DMS114 treated with DMSO at 0.1 percent for 48 hours (cell line): ENCODE measurements around the gene NODAL.

ENCODE experiments used
- DNase-seq: peaks from one replicate; lab custom pipeline; 2025; ENCODE audit not compliant: unreplicated experiment; lab: John Stamatoyannopoulos, UW

The NODAL gene

GRCh38 chr10:70433581-70434280 lies 7.8 kb downstream of the NODAL start:
- DNase-seq, result no peak

GRCh38 chr10:70432561-70433263 lies 8.8 kb downstream of the NODAL start:
- no peak for DNase-seq

GRCh38 chr10:70432101-70432500 lies 9.4 kb downstream of the NODAL start:
- DNase-seq, result no peak

DNA sequence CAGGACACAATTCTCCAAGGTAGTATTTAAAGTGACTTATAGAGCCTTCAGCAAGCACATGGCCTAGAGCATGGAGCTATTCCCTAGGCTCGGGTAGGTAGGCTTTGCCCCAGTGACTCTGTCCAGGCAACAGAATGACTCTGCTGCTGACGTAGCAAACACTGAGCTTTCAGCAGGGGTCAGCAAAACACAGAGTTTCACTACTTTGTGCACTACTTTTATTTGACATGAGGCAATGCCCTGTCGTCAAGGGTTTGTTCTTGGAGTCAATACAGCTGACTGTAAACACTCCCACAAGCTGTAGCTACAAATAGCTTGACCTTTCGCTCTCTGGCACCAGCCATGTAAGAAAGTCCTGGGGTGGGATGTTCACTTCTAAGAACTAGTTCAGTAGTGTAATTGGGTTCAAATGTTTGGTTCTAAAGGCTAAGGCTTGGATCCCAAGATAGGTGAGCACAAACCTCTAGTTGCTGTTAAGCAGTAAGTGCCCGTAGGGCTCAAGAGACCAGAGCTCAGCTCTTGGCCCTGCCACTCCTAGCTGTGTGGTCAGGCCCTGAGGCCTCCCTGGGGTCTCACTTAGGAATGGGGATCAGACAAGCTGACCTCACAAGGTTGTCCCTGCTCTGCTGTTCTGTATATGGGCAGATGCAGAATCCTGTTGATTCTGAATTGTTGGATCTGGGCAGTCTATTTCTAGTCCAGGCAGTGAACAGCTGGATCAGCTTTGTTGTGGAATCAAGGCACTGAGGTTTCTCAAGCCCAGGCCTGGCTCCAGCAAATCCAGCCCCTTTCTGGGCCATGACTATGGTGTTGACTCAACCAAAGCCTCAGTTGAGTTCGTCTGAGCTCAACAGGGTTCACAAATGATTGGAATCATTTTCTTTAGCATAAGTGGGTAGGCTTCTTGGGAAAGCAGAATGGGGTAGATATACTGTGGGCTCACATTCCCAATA lies 10.7 kb downstream of the NODAL start:
- no peak for DNase-seq

GRCh38 chr10:70426823-70427222 lies 14.7 kb downstream of the NODAL start:
- DNase-seq, result no peak

DNA sequence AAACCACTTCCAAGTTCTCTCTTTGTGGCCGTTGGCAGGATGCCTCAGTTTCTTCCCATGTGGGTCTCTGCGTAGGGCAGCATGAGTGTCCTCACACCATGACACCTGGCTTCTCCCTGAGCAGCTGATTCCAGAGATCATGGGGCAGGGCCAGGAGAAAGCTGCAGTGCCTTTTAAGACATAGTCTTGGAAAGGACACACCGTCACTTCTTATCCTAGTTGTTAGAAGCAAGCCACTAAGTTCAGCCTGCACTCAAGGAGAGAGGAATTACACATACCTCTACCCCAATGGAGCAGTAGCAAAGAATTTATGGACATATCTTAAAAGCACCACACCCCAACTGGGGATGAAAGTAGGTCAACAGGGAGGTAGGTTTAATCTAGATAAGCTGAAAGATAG lies 16.4 kb downstream of the NODAL start:
- DNase-seq, result no peak

GRCh38 chr10:70424320-70424719 lies 17.2 kb downstream of the NODAL start:
- DNase-seq, result no peak

DNA sequence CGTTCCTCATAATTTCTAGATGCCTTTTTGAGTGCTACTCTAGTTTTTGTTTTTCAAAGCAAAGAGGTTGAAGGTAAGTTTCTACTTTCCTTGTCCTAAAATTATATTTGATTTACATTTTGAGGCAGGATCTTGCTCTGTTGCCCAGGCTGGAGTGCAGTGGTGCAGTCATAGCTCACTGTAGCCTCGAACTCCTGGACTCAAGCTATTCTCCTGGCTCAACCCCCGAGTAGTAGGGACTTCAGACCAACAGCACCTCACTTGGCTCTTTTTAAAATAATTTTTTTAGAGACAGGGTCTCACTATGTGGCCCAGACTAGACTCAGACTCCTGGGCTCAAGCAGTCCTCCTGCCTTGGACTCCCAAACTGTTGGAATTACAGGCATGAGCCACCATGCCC lies 22.8 kb downstream of the NODAL start:
- DNase-seq, result no peak

DNA sequence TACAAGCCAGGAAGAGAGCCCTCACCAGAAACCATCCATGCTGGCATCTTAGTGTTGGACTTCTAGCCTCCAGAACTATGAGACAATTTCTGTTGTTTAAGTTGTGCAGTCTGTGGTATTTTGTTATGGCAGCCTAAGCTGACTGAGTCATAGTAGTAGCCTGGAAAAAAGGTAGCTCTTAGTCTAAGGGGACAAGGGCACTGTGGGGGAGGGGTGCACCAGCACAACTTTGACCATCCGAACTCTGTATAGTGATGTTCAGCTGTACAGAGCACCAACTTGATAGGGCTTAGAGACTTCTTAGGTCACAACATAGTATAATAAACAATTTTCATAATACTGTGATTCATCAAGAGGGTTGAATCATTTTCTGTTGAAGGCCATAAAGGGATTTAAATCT lies 23.3 kb downstream of the NODAL start:
- DNase-seq, result no peak

GRCh38 chr10:70417568-70417967 lies 23.9 kb downstream of the NODAL start:
- DNase-seq, result no peak

GRCh38 chr10:70412356-70412755 lies 29.1 kb downstream of the NODAL start:
- no peak for DNase-seq

DNA sequence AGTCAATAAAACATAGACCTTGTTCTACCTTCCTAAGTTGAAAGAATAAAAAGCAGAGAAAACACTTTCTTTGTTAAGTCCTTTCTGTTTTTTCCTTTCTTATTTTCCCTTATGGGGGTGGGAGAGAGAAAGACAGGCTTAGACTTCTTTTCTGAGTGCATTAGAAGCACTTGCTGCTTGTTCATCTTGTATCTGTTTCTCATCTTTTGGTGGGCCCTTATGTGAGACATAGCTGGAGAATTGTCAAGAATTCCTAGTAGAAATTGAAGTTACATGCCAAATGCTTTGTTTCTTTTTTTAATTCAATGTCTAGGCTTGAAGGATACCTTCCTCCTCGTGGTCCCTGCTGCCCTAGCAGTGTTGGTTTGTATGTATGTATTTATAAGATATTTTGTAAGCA lies 30.9 kb downstream of the NODAL start:
- DNase-seq, result no peak

DNA sequence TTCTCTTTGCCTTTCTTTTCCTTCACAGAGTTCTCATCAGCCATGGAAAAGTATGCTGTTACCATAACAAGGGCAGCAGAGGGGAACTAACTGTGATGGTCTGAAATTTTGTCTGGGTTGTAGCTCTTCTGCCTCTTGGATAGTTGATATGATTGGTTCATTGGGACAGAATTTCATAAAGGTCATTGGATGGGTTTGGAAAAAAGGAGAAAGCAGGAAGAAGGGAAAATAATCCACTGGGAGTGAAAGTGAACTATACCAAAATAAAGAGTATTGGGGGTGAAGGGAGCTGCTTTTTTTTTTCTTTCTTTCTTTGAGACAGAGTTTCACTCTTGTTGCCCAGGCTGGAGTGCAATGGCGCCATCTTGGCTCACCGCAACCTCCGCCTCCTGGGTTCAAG lies 31.7 kb downstream of the NODAL start:
- no peak for DNase-seq

DNA sequence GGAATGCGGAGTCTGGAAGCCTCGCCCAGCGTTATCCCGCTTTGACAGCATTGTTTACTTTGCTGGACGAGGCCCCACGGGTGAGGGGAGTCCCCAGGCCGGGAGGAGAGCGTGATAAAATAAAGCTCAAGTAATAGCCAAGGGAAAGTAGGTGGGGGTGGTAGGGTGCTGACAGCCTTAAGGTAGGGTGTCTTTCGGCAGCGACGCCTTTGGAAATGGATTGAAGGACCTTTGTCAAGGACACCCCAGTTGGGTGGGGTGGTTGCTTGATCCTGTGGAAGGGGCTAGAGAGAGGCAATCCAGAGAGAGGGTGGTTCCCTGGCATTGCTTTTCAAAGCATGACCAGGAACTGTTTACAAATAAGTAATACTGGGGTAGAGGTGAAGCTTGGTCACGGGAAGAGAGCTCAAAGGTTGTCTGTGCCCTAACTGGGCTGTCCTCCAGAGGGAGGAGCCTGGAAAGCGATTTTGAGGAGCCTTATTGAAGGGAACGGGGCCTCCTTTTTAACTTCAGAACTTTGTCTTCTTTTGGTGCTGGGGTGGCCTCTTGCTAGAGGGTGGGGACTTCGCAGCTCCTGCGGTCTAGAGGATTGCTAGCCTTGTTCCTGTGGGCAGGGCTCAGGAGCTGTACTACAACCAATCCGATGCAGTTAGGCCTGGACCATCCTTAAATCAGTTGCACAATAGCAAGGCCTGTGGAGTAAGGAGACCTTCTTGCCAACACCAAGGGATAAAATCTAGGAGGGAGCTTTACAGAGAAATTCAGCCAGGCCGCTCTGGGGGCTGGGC lies 36.2 kb downstream of the NODAL start:
- peak; percentile 67 for DNase-seq

DNA sequence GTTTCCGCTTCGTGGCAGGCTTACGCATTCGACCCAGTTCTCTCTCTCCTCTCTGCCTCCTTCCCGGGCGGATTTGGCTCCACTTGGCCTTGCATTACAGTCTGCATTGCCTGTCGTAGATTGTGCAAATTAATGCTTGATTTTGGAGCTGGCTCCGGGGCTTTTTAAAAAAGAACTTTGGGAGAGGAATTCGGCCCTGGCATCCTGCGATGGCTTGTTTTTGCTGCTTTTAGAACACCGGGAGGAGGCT lies 36.8 kb downstream of the NODAL start:
- DNase-seq, result no peak

DNA sequence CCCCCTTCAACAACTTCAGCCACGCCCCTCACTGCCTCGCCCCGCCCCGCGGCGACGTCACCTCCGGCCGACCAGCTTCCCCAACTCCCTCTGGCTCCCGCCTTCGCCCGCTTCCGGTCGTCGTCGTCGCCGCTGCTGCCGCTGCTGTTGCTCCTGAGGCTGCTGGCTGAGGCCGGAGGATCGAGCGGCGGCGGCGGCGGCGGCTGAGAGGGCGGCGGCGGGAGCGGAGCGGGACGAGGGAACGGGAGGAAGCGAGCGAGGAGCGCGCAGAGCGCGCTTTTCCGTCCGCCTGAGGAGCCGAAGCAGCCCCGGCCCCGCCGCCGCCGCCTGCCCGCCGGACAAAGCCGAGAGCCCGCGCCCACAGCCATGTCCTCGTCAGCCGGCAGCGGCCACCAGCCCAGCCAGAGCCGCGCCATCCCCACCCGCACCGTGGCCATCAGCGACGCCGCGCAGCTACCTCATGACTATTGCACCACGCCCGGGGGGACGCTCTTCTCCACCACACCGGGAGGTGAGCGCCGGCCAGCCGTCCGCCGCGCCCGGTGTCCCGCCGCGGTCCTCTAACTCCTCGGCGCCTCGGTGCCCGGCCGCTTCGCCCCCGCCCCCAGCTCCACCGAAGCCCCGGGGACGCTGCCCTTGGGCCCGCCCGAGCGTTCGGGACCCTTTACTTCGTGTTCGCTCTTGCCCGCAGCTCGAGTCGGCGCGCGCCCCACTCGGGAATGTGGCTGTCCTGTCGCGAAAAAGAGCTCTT lies 37.3 kb downstream of the NODAL start, which contains the start of gene EIF4EBP2:
EIF4EBP2 (plus strand) TSS at position 110 of the 751 bp plus-strand sequence; CDS start at position 367, 257 bp downstream.
- peak; percentile 94 for DNase-seq

- no peak for DNase-seq
Measured at GRCh38 chr10:70403483-70404035, 37.9 kb downstream of the NODAL start.

DNA sequence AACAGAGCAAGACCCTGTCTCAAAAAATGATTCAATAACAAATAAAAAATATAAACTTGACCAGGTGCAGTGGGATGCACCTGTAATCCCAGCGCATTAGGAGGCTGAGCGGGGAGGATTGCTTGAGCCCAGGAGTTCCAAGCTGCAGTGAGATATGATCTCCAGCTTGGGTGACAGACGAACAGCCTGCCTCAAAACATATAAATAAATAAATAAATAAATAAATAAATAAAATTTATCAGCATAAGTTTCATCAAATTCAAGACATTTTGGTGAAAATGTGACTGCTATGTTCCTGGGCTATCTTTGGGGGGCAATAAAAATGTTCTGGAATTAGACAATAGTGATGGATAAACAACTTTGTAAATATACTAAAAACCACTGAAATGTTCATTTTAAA lies 42.3 kb downstream of the NODAL start:
- DNase-seq, result no peak

GRCh38 chr10:70396140-70396539 lies 45.3 kb downstream of the NODAL start:
- DNase-seq, result no peak

DNA sequence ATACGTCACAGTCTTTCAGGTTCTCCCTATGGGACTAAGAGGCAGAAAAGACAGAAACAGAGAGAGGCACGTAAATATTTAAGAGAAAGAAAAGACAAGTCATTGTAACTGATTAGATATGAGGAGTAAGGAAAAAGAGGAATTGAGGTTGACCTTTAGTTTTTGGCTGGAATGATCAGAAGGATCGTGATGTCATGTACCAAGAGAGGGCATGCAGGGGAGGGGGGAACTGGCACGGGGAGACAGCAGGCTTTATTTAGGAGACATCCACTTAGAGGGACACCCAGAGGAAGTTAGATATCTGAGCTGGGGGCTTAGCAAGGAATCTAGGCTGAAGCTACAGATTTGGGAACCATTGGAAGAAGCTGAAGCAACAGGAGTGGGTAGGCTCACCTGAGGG lies 49.8 kb downstream of the NODAL start:
- no peak for DNase-seq
